ENCODE measurements around the gene RMDN3.
A peak's percentile ranks its signal among the peaks of the same experiment; 100 is the strongest.

Gene RMDN3

DNA sequence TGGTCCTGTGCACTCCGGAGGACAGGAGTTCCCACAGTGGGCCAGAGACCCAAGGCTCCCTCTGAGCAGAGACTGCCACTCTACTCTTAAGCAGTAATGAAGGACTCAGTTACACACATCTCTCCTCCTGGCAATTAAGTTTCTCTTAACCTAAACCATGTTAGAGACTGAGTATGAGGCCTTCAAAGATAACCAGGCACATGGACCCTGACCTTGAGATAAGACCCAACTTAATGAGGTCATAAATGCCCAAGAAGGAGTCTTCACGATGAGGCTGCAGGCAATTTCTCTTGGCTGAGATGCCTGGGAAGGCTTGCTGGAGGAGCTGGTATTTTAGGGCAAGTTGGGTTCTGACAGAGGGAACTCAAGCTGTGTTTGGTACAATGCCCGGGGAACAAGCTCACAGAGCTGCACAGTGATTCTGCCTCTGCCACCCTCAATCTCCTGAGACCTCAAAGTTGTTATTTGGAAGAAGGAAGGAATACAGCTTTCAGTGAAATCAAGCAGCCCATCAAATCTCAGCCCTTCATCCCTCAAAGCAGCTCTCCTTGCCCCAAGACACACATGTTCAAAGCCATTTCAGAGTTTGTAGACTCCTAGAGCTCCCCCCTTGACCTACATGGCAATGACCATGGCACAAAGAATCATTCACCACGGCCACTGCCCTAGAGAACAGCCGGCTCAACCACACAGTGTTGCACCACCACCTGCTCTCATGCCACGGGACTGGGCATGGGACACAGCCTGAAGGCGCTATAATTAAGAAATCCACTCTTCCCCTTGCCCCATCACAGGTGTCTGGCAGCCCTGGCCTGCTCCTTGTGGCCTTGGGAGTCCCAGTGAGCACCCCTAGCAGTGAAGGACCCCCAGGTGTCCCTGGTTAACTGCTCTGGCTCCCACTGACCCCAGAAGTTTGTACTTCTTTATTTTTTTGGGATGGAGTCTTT lies 7.1 kb downstream of the RMDN3 start:
- DNase-seq (ENCODE audit: low spot score) = no peak

GRCh38 chr15:40746916-40747418 lies 8.1 kb downstream of the RMDN3 start:
- no peak for DNase-seq (ENCODE audit: low spot score)

GRCh38 chr15:40744815-40745152 lies 10.3 kb downstream of the RMDN3 start:
- no peak for DNase-seq (ENCODE audit: low spot score)

DNA sequence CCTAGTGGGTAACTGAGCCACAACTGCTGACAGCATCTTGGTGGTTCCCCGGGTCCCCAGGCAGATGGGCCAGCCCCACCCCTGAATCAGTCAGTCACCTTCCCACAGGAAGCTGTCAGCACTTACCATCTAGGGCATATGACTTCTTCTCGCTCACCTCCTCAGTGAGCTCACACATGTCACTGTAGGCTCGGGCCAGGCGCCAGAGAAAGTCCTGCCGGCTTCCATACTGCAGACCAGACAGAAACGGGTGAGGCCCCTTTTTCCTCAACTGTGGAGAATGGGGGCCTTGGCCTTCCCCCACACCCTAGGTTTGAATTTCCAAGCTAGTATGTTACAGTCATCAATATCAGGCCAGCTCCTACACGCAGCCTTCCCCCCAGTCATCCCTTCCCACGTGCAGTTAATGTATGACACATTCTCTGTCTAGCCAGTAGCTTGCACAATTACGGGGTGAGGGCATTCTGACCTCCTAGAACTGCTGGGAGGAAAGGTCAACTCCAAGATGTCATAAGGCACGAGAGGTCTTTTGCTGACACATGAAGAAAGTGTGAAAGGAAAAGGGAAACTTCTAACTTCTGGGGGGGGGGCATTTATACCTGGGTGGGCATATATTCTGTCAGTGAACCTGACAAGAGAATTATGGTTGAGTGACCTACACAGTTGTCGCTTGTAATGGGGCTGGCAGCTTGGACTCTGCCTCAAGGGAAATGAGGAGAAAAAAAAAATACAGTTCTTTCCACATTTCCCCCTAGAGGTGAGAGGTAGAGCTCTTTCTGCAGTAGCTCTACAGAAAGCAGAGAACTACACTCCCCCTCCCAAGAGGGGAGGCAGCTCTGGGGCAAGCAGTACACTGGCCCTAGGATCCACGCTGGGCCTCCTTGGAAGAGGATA lies 10.9 kb downstream of the RMDN3 start:
- DNase-seq (ENCODE audit: low spot score) = no peak

- no peak for DNase-seq (ENCODE audit: low spot score)
These were observed 11.6 kb downstream of the RMDN3 start for GRCh38 chr15:40743485-40743901.

GRCh38 chr15:40739854-40740253 lies 15.2 kb downstream of the RMDN3 start:
- DNase-seq (ENCODE audit: low spot score) = no peak

- DNase-seq (ENCODE audit: low spot score) = no peak
These were observed 16.0 kb downstream of the RMDN3 start for GRCh38 chr15:40739047-40739446.

GRCh38 chr15:40737048-40737447 lies 18.0 kb downstream of the RMDN3 start:
- no peak for DNase-seq (ENCODE audit: low spot score)

DNA sequence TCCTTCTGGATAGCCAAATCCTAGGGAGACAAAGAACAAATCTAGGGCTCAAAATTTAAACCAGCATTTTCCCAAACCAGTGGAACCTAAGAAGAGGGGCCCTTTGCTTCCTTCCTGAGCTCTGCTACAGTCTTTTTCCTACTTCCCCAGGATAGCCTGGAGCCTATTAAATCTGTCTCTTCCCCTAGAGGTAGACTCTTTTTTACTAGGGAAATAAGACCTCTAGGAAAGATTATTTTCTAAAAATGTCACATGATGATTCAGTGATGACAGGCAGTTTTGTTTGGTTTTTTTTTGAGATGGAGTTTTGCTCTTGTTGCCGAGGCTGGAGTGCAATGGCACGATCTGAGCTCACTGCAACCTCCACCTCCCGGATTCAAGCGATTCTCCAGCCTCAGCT lies 18.5 kb downstream of the RMDN3 start:
- DNase-seq (ENCODE audit: low spot score) = no peak

DNA sequence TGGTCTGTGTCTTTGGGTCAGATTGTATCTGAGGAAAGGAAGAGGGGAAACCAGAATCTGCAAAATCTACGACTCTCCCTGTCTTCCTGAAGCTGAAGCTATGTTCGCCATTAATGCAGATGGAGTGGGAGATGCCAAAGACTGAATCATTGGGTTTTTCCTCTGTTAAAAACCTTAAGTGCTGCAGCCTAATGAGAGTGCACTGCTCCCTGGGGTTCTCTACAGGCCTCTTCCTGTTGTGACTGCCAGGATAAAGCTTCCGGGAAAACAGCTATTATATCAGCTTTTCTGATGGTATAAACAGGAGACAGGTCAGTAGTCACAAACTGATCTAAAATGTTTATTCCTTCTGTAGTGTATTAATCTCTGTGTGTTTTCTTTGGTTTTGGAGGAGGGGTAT lies 24.0 kb downstream of the RMDN3 start:
- no peak for DNase-seq (ENCODE audit: low spot score)

DNA sequence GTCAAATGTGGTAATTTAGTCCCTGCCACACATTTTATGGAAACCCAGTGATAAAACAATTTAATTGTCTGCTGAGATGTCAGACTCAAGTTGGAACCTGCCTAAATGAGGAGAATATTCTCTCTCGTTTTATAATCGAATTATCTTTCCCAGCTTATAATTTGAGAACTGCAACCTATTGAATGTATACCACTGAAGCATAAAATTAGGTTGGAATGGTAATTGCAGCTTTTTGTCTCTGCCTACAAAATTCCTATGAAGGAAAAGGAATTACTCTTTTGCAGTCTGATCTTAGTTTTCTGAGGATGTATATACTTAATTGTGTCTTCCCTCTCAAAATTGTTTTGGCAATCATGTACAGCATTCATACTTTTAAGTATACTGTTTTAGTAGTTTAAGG lies 31.1 kb downstream of the RMDN3 start:
- no peak for DNase-seq (ENCODE audit: low spot score)

GRCh38 chr15:40722934-40723333 lies 32.1 kb downstream of the RMDN3 start:
- DNase-seq (ENCODE audit: low spot score) = no peak

GRCh38 chr15:40722354-40722753 lies 32.7 kb downstream of the RMDN3 start:
- DNase-seq (ENCODE audit: low spot score) = no peak

DNA sequence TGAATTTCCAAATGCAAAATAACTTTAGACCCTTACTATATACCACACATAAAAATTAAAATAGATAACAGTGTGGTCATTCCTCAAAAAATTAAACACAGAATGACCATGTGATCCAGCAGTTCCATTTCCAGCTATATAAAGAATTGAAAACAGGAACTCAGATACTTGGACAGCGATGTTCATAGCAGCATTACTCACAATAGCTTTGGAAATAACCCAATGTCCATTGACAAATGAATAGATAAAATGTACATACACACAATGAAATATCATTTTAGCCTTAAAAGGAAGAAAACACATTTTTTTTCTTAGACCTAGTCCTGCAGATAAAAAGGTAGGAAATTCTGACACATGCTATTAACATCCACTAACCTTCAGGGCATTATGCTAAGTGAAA lies 33.4 kb downstream of the RMDN3 start:
- DNase-seq (ENCODE audit: low spot score) = no peak

DNA sequence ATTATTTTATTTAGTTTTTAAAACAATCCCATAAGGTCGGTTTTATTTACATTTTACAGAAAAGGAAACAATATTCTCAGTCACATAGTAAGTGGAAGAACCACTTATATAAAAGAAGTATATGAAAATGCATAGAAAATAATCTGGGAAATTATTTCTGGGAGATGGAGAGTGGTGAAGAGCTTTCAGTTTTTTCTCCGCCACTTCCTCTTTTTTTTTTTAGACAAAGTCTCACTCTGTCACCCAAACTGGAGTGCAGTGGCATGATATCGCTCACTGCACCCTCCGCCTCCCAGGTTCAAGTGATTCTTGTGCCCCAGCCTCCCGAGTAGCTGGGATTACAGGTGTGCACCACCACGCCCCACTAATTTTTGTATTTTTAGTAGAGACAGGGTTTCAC lies 38.9 kb downstream of the RMDN3 start:
- no peak for DNase-seq (ENCODE audit: low spot score)

DNA sequence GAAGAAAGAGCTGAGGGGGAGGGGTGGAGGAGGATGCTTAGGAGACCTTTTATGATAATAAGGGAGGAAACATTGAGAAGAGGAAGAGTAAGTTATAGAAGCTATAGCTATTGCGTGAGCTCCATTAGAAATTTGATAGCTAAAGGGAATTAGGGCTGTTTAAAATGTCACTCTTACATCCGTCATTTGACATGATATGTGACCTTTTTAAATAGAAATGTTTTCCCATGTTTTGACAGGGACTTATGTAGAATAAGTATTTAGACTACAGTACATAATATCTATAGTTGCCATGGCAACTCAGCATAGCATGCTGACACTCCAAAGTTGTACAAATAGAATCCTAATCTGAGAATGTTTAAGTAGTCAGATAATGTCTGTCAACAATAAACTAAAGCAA lies 40.9 kb downstream of the RMDN3 start:
- no peak for DNase-seq (ENCODE audit: low spot score)

DNA sequence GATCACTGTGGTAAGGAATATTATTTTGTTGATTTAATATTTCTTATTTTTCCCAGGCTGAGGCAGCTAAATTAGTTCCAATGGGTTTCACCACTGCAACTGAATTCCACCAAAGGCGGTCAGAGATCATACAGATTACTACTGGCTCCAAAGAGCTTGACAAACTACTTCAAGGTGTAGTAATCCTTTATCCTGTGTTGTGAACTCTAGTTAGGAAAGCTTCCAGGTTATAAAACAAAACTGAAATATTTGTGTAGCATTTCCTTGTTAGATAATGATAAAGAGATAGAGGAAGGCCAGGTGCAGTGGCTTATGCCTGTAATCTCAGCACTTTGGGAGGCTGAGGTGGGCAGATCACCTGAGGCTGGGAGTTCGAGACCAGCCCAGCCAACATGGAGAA lies 48.9 kb downstream of the RMDN3 start:
- DNase-seq (ENCODE audit: low spot score) = no peak

- no peak for DNase-seq (ENCODE audit: low spot score)
These were observed 53.0 kb downstream of the RMDN3 start for GRCh38 chr15:40702077-40702476.

- DNase-seq (ENCODE audit: low spot score) = no peak
These were observed 57.1 kb downstream of the RMDN3 start for GRCh38 chr15:40697916-40698315.

DNA sequence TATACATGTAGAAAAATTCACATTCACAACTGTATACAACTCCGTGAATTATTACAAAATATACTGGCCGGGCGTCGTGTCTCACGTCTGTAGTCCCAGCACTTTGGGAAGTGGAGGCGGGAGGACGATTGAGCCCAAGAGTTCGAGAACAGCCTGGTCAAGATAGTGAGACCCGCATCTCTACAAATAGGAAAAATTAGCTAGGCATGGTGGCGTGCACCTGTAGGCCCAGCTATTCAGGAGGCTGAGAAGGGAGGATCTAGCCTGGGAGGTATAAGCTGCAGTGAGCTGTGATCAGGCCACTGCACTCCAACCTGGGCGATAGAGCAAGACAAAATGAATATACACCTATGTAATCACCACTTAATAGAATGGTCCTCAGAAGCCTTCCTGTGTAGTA lies 58.8 kb downstream of the RMDN3 start:
- no peak for DNase-seq (ENCODE audit: low spot score)

DNA sequence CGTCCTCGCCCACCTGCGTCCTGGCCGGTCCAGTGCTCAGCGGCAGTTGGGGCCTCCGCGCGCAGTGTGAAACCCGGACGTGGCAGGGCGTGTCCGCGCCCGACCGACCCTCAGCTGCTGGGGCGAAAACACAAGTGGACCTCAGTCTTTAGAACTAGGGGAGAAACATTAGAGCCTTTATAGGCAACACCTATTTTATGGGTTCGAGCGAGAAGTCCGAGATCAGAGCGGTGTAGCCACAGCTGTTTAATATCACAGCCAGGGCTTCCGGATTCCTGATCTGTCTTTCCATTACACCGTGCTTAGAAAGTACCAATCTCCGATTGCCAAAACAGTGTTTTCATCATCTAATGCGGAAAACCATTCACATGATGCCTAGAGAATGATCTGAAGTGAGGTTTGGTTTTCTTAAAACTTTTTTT lies 59.6 kb downstream of the RMDN3 start:
- DNase-seq (ENCODE audit: low spot score) = no peak

GRCh38 chr15:40694688-40695468 lies 60.2 kb downstream of the RMDN3 start, which contains the start of gene RAD51:
Gene RAD51 (plus strand): TSS chr15:40695174. CDS start chr15:40698759, 3,585 bp downstream.
- peak; percentile 97 for DNase-seq (ENCODE audit: low spot score)

Data from LoVo (cell line).